Measurements from ENCODE around the gene PPFIA1.

DNA sequence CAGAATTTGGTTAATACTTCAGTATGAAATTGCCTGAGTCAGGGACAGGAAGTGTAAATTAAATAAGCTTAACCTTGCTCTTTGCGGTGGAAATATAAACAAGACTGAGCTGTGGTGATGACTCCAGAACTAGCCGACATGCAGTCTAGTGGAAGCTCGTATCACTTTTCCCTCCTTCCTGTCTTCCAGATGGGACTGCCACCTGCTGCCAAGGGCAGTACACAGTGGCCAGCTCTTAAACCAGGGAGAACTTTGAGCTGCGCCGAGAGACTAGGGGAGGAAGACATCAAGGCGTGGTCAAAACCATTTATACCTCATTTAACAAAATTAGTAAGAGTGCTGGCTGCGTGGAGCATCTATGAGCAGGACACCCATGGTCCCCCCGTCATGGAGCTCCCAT, 96.6 kb downstream of the PPFIA1 start:
- TF ChIP-seq, protein P1, sequence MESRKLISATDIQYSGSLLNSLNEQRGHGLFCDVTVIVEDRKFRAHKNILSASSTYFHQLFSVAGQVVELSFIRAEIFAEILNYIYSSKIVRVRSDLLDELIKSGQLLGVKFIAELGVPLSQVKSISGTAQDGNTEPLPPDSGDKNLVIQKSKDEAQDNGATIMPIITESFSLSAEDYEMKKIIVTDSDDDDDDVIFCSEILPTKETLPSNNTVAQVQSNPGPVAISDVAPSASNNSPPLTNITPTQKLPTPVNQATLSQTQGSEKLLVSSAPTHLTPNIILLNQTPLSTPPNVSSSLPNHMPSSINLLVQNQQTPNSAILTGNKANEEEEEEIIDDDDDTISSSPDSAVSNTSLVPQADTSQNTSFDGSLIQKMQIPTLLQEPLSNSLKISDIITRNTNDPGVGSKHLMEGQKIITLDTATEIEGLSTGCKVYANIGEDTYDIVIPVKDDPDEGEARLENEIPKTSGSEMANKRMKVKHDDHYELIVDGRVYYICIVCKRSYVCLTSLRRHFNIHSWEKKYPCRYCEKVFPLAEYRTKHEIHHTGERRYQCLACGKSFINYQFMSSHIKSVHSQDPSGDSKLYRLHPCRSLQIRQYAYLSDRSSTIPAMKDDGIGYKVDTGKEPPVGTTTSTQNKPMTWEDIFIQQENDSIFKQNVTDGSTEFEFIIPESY (CRISPR knock-in tag; IDR thresholded peaks at IDR 0.05): no peak
- TF ChIP-seq SP1 (IDR thresholded peaks at IDR 0.05): no peak
- no peak for TF ChIP-seq SP1 (CRISPR knock-in tag; IDR thresholded peaks at IDR 0.05)
- TF ChIP-seq ZNF547 (CRISPR knock-in tag; IDR thresholded peaks at IDR 0.05): no peak
- TF ChIP-seq ZNF441 (CRISPR knock-in tag; IDR thresholded peaks at IDR 0.05; ENCODE audit: borderline replicate concordance): no peak

All from HepG2 (cell line).